Activated naive CD4-positive, alpha-beta T cell treated with anti-CD3 and anti-CD28 coated beads for 36 hours (primary cell): ENCODE results near the gene TMCO4. TPM values are rescaled to one million over a fixed set of nuclear protein-coding genes. Genes with fewer than 3 reads are reported as not detected.
A peak's percentile ranks its signal among the peaks of the same experiment; 100 is the strongest.

Experiments used
- CTCF ChIA-PET: fragments of 350-600 bp; sonication (Branson Sonifier 250); formaldehyde crosslinking; loops from one replicate; lab custom pipeline; 2021; ENCODE audit warnings: antibody characterized with exemption; lab: Charles Lee
- DNase-seq: peaks from one replicate; pipeline ENCODE4 v3.0.0-alpha.2; 2020
- H3K27ac Mint-ChIP-seq: one replicate; pipeline ENCODE4 v1.8.0; 2021; ENCODE audit warnings: mild to moderate bottlenecking, mixed read lengths
- H3K27me3 Mint-ChIP-seq: one replicate; pipeline ENCODE4 v1.8.0; 2021; ENCODE audit warnings: low read depth, mixed read lengths
- H3K36me3 Mint-ChIP-seq: one replicate; pipeline ENCODE4 v1.8.0; 2021; ENCODE audit warnings: low read depth, mixed read lengths
- H3K4me1 Mint-ChIP-seq: one replicate; pipeline ENCODE4 v1.8.0; 2021; ENCODE audit warnings: low read depth, mixed read lengths
- H3K4me3 Mint-ChIP-seq: one replicate; pipeline ENCODE4 v1.8.0; 2021; ENCODE audit warnings: mild to moderate bottlenecking, moderate library complexity, mixed read lengths
- H3K9me3 Mint-ChIP-seq: one replicate; pipeline ENCODE4 v1.8.0; 2021; ENCODE audit warnings: mixed read lengths
- intact Hi-C: fragments of 100-400 bp; cut with micrococcal nuclease; formaldehyde crosslinking; loops from one replicate; pipeline ENCODE4 v1.15.1; 2023
- total RNA-seq, 2 experiments: library from RNA; stranded (reverse); gene quantifications; one replicate each; pipeline ENCODE4 v1.2.3, GENCODE V29; 2021

Gene TMCO4
- total RNA-seq, 2 experiments from 2014 or later: 11.9 to 15.4 TPM

DNA sequence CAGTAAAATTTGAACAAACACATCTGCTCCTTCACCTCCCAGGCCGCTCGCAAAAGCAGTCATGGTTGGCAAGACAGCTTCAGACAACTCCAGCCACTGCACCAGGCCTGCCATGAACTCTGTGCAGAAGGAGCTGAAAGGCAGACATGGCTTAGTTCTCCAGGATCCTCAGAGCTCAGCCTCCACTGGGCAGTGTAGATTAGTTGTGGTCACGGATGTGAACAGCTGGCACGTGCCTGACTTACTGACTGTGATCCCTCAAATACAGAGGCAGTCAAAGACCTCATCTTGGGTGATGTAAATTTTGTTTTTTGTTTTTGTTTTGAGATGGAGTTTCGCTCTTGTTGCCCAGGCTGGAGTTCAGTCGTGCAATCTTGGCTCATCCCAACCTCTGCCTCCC is 28.4 kb downstream of the TMCO4 start:
- CTCF ChIA-PET: interaction anchor here (0.6 kb wide), 1 partner anchor 52 kb away, joined by 3 read pairs; no protein-coding TSS in a partner anchor
- no peaks in the 10 kb centered on the region for H3K27me3 Mint-ChIP-seq
- H3K4me3 Mint-ChIP-seq: no peak overlapping the region
- H3K4me1 Mint-ChIP-seq: peaks cover under 1% of the 10 kb centered on the region
- no peaks in the 10 kb centered on the region for H3K9me3 Mint-ChIP-seq
- peaks cover 4% of the 10 kb centered on the region for H3K36me3 Mint-ChIP-seq
- DNase-seq: no peak
- no peak overlapping the region for H3K27ac Mint-ChIP-seq
- intact Hi-C loops: no loop called here

DNA sequence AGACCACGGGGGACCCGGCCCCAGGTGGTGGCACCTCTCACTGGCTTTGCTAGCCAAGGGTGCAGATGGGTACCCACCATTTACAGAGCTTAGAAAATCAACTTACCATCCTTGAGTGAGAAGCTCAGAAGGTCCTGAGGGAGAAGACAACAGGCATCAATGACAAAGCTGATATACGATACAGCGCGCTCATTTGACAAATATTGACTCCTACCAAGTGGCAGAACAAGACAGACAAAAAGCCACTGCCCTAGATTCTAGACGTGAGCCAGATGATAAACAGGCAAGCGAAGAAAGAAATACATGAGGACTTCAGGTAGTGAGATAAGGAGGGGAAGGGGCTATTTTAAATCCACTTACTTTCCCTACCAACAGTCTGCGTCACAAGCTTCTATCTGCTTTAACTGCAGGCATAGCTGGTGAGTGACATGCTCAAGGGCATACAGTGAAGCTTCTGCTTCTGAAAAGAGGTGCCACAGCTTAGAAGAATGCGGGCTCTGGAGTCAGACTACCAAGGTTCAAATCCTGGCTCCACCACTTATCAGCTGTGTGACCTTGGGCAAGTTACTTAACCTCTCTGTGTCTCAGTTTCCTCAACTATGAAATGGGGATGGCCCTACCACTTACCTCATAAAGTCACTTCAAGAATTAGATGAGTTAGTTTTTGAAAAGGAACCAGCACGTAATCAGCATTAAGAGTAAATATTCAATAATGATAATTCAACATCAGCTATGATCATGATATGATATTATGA is 29.1 kb downstream of the TMCO4 start:
- H3K27me3 Mint-ChIP-seq: no peaks in the 10 kb centered on the region
- H3K4me3 Mint-ChIP-seq: no peak overlapping the region
- H3K4me1 Mint-ChIP-seq: peaks cover 8% of the 10 kb centered on the region
- H3K36me3 Mint-ChIP-seq: peaks cover 4% of the 10 kb centered on the region
- intact Hi-C loops: no loop called here
- CTCF ChIA-PET: interaction anchor here (0.6 kb wide), 1 partner anchor 53 kb away, joined by 3 read pairs; no protein-coding TSS in a partner anchor
- DNase-seq: no peak
- no peaks in the 10 kb centered on the region for H3K9me3 Mint-ChIP-seq
- no peak overlapping the region for H3K27ac Mint-ChIP-seq

DNA sequence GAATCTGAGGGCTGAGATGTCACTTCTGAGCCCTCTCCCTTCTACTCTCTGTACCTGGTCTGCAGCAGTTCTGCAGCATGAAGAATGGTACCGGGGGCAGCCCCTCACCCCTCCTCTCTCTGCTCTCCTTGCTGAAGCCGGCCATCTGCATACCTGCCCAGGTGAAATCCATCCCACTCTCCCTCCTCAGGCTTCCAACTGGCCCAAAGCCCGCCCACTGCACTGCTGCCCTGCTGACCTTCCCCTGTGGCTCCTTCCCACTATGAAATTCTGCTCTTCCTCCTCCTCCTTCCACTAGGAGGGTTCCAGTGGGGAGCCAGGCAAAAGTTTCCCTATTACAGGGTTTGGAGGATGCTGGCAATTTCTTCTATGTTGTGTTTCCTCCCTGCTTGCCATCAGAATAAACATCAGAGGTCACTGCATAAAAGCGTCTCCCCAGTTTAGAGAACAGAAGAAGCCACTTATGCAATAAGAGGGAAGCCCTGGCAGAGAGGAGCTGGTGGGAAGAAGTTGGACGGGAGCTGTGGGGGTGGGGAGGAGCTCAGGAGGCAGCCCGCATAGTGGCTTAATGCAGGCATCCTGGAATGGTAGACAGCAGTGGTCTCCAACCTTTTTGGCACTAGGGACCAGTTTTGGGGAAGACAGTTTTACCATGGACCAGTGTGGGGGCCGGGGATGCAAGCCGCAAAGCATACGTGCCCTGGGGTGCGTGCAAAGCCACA is 30.3 kb downstream of the TMCO4 start:
- CTCF ChIA-PET: no interaction called here

DNA sequence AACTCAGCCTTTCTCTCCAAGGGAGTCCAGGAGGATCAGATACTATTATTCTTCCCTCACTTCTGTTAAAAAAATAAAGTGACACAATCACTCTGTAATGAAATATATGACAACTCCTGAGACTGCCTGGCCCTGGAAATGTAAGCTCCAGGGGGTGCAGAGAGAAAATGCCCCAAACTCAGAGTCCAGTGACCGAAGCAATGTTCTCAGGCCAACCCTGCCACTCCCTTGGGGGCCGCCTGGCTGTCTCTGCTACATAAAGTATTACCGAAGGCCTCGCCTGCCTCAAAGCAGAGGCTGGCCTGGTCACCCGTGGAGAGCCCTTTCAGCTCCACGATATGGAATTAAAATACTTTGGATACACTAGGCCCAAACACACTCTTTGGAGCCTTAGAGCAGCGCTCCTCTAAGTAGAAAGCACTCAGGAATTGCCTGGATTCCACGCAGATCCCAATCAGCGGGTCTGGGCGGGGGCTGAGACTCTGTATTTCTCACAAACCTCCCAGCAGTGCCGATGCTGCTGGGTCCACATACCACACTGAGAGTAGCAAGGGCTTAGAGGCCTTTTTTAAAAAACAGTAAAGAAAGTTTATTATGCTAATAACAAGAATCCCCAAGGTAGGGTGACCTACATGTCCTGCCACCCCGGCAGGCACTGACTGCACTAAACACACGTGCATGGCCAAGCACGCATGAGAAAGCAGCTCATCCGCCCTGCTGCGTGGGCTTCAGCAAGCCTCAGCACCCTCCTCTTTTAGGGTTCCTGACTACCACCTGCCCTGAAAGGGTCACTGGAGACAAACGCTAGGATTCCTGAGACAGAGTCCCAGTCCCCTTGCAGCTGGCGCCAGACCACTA is 31.1 kb downstream of the TMCO4 start:
- H3K4me1 Mint-ChIP-seq: peaks cover 16% of the 10 kb centered on the region
- no peaks in the 10 kb centered on the region for H3K27me3 Mint-ChIP-seq

More for the DNA sequence above, 30.3 kb downstream of the TMCO4 start:
- no peak for DNase-seq
- peaks cover 16% of the 10 kb centered on the region for H3K4me1 Mint-ChIP-seq
- H3K9me3 Mint-ChIP-seq: no peaks in the 10 kb centered on the region
- intact Hi-C loops: no loop called here
- no peak overlapping the region for H3K27ac Mint-ChIP-seq
- H3K4me3 Mint-ChIP-seq: no peak overlapping the region
- H3K36me3 Mint-ChIP-seq: peaks cover 6% of the 10 kb centered on the region
- no peaks in the 10 kb centered on the region for H3K27me3 Mint-ChIP-seq

DNA sequence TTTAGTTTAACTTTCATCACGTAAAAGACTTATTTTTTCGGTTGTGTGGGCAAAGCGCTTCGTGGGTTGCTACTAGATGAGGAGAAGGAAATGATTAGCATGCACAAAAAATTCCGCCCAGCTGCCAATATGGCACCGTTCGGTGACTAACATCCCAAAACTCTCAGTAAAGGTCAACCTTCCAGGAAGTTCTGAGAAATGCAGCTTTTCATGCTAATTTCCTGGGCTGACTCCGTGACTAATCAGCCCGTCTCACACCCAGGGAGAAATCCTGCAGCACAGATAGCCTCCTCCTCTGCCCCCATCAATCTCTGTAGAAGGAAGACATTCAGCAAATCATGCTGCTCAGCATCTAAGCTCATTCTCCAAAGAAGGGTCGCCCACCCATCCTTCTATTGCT is 34.1 kb downstream of the TMCO4 start:
- peaks cover 8% of the 10 kb centered on the region for H3K36me3 Mint-ChIP-seq
- intact Hi-C loops: loop anchor here (1.0 to 2.0 kb wide), 2 partner anchors 54 to 117 kb away; partner anchors contain the start of gene OTUD3
- no peaks in the 10 kb centered on the region for H3K9me3 Mint-ChIP-seq
- H3K4me3 Mint-ChIP-seq: no peak overlapping the region
- H3K27me3 Mint-ChIP-seq: no peaks in the 10 kb centered on the region
- H3K4me1 Mint-ChIP-seq: peaks cover 16% of the 10 kb centered on the region
- peak; percentile 60 for DNase-seq
- H3K27ac Mint-ChIP-seq: peak overlapping the region; percentile 62
- CTCF ChIA-PET: interaction anchor here (0.9 kb wide), 1 partner anchor 104 kb away, joined by 3 read pairs; no protein-coding TSS in a partner anchor

More for the DNA sequence above, 31.1 kb downstream of the TMCO4 start:
- no peak overlapping the region for H3K4me3 Mint-ChIP-seq
- no peaks in the 10 kb centered on the region for H3K9me3 Mint-ChIP-seq
- H3K36me3 Mint-ChIP-seq: peaks cover 8% of the 10 kb centered on the region
- CTCF ChIA-PET: no interaction called here
- intact Hi-C loops: no loop called here
- DNase-seq: no peak
- no peak overlapping the region for H3K27ac Mint-ChIP-seq

DNA sequence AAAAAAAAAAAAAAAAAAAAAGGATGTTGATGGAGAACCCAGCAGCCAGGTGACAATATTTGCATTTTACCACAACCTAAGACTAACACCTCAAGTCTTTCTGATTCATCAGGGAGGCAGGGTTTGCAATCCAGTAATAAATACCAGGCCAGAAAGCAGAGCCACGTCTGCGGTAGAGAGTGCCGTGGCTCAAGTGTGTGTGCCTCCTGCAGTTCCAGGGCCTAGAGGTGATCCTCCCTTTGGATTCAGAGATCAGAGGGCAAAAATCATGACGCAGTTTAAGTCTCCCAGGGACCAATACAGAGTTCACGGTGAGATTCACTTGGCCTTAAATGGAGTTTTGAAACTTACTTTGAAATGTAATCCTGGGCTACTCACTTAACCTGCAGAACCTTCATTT is 34.9 kb downstream of the TMCO4 start:
- H3K27ac Mint-ChIP-seq: peak overlapping the region; percentile 62
- intact Hi-C loops: loop anchor here (1.0 to 5.0 kb wide), 4 partner anchors 46 to 118 kb away; partner anchors contain the start of genes HTR6 and OTUD3
- no peak overlapping the region for H3K4me3 Mint-ChIP-seq
- peak; percentile 39 for DNase-seq
- CTCF ChIA-PET: no interaction called here
- H3K9me3 Mint-ChIP-seq: no peaks in the 10 kb centered on the region
- peaks cover 16% of the 10 kb centered on the region for H3K4me1 Mint-ChIP-seq
- H3K27me3 Mint-ChIP-seq: no peaks in the 10 kb centered on the region
- peaks cover 8% of the 10 kb centered on the region for H3K36me3 Mint-ChIP-seq

DNA sequence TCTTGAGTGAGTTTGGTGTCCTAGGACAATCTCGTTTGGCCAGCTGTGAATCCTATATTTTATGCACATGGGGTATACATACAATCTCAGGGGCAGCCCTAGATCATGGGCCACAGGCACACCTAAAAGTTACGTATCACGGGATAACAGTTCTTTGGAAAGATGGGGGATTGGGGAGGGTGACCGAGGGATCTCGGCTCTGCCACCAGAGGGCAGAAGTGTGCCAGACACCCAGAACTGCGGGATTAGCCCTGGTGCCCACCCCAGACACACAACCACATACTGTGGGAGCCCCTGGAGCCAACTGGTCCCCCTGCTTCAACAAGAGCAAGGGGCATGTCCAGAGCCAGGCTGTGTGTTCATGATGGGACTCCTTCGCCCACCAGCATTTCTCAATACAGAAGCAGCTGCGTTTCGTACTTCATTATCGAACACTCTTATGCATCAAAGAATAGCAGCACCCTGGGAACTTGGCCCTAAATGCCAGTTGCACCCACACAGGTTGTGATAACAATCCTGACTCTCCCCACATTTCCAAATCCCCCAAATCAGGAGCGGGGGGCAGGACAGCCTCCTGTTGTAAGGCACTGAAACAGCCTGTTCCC is 37.4 kb downstream of the TMCO4 start:
- intact Hi-C loops: loop anchor here (5.0 kb wide), 1 partner anchor 100 kb away; the partner anchor contains the start of gene HTR6

DNA sequence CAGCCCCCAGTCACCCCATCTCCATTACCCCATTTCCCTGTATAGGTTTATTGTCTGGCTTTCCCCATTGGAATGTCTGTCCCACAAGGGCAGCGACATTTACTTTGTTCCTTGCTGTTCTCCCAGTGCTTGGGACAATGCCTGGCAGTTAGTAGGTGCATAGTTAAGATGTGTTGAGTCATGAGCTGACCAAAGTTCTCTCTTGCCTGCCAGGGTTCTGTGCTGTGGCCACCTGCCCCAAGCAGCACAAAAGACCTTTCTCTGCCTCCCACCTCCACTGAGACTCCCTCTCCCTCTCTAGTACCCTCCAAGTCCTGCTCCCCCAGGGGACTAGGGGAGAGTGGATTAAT is 40.0 kb downstream of the TMCO4 start:
- no peaks in the 10 kb centered on the region for H3K9me3 Mint-ChIP-seq
- no peaks in the 10 kb centered on the region for H3K4me1 Mint-ChIP-seq
- CTCF ChIA-PET: interaction anchor here (0.9 kb wide), 1 partner anchor 24 kb away, joined by 3 read pairs; no protein-coding TSS in a partner anchor
- H3K27me3 Mint-ChIP-seq: no peaks in the 10 kb centered on the region
- no peak for DNase-seq
- no peak overlapping the region for H3K4me3 Mint-ChIP-seq
- no peak overlapping the region for H3K27ac Mint-ChIP-seq
- intact Hi-C loops: loop anchor here (5.0 kb wide), 1 partner anchor 97 kb away; the partner anchor contains the start of gene HTR6
- H3K36me3 Mint-ChIP-seq: peaks cover 7% of the 10 kb centered on the region

More for the DNA sequence above, 37.4 kb downstream of the TMCO4 start:
- CTCF ChIA-PET: interaction anchor here (0.6 to 2.2 kb wide), 13 partner anchors 12 to 1166 kb away, joined by 3 to 11 read pairs (median 4); no protein-coding TSS in a partner anchor
- peaks cover 9% of the 10 kb centered on the region for H3K36me3 Mint-ChIP-seq
- H3K27me3 Mint-ChIP-seq: no peaks in the 10 kb centered on the region
- DNase-seq: peak; percentile 52
- no peaks in the 10 kb centered on the region for H3K9me3 Mint-ChIP-seq
- peaks cover 16% of the 10 kb centered on the region for H3K4me1 Mint-ChIP-seq
- H3K27ac Mint-ChIP-seq: no peak overlapping the region
- no peak overlapping the region for H3K4me3 Mint-ChIP-seq

DNA sequence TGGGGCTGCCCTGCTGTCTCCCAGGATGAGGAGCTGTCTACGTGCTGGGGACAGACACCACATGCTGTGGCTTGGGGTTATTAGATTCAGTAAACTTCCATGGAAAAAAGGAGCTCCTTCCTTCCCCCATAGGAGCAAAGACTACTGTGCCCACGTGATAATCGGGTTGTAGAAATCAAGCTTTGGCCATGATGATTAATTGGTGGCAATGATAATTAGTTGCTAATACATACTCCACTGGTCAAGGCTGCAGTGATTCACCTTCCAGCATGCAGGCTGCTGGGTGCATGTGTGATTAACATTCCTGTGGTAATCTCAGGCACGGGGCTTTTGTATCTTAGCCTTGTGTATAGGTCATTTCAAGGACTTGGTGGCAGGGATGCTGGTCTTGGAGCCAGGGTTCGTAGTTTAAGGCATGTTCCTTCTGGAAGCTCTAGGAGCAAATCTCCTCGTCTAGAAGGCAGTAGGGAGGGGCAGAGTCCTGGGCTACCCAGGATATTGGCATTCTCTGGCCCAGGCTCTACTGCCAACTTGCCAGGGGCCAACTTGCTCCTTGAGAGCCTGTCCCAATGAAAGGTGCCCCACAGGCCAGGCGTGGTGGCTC is 41.4 kb downstream of the TMCO4 start:
- Mint-ChIP-seq H3K4me1 (no peaks in the 10 kb centered on the region), H3K4me3 (no peak overlapping the region), H3K36me3 (peaks cover 7% of the 10 kb centered on the region), H3K27me3 (no peaks in the 10 kb centered on the region), H3K27ac (no peak overlapping the region), H3K9me3 (no peaks in the 10 kb centered on the region)
- intact Hi-C loops: no loop called here
- CTCF ChIA-PET: interaction anchor here (0.9 kb wide), 1 partner anchor 43 kb away, joined by 3 read pairs; no protein-coding TSS in a partner anchor
- DNase-seq: no peak

DNA sequence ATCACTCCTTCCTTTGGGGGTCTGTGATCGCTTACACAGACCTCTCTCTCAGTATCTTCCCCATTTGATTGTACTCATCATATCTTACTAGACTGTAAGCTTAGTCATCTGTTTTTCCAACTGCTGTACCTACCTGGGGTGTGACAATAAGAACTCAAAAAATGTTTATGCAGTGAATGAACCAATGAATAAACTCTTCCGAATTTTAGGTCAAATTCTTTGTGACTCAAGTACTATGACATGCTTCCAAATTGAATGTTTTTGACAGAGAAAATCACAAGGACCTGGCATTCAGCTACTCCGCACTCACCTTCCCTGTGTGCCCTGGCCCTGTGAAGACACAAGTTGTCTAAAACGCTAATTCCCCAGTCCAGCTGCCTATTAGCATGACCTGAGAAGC is 42.1 kb downstream of the TMCO4 start:
- CTCF ChIA-PET: interaction anchor here (0.9 kb wide), 1 partner anchor 42 kb away, joined by 3 read pairs; no protein-coding TSS in a partner anchor
- no peaks in the 10 kb centered on the region for H3K9me3 Mint-ChIP-seq
- no peak overlapping the region for H3K4me3 Mint-ChIP-seq
- intact Hi-C loops: no loop called here
- no peaks in the 10 kb centered on the region for H3K27me3 Mint-ChIP-seq
- no peaks in the 10 kb centered on the region for H3K4me1 Mint-ChIP-seq
- peaks cover 7% of the 10 kb centered on the region for H3K36me3 Mint-ChIP-seq
- no peak overlapping the region for H3K27ac Mint-ChIP-seq
- DNase-seq: no peak

DNA sequence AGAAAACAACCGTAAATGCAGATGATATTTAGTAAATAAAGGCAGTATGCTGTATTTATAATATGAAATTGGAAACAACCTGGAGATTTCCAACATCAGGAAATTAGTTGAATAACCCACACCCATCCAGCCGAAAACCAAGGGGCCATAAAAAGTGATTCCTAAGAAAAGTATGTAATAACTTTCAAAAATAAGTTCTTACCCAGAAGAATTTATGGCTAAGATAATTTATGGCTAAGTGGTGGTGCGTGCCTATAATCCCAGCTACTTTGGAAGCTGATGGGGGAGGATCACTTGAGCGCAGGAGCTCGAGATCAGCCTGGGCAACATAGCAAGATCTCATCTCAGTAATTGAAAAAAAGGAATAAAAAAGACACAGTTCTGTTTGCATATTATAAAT is 43.2 kb downstream of the TMCO4 start:
- no peak overlapping the region for H3K27ac Mint-ChIP-seq
- CTCF ChIA-PET: no interaction called here
- intact Hi-C loops: no loop called here
- DNase-seq: no peak
- H3K4me1 Mint-ChIP-seq: no peaks in the 10 kb centered on the region
- H3K36me3 Mint-ChIP-seq: peaks cover 9% of the 10 kb centered on the region
- no peaks in the 10 kb centered on the region for H3K27me3 Mint-ChIP-seq
- H3K9me3 Mint-ChIP-seq: no peaks in the 10 kb centered on the region
- no peak overlapping the region for H3K4me3 Mint-ChIP-seq
